Kidney (tissue), 14 donors: Measurements from ENCODE around the gene LRRC31. TPM values are rescaled to one million over a fixed set of nuclear protein-coding genes. Genes with fewer than 3 reads are reported as not detected.

Experiments used
- DNase-seq, 5 donors: peaks; one replicate each; pipeline ENCODE4 v3.0.0-alpha.2; 2013 to 2020
- FAIRE-seq: peaks from 2 replicates; lab custom pipeline; 2012; peaks lifted over from hg19 to GRCh38; lab: Jason Lieb, UNC
- H3K27ac ChIP-seq, 2 donors: one replicate each; pipeline ENCODE4 v1.7.0; 2013; ENCODE audit warnings: low read depth in 2 of 2, low read length in 2 of 2, inconsistent platforms in 1 of 2
- H3K27me3 ChIP-seq: one replicate; pipeline ENCODE4 v1.7.1; 2013; ENCODE audit warnings: low read length, inconsistent platforms; ENCODE audit not compliant: control insufficient read depth, insufficient read depth
- H3K36me3 ChIP-seq, 3 donors: one replicate each; pipeline versions ENCODE4 v1.7.0 to v1.7.1; 2013; ENCODE audit warnings: low read length in 3 of 3, control low read depth in 1 of 3, inconsistent platforms in 1 of 3; ENCODE audit not compliant: insufficient read depth in 3 of 3, control insufficient read depth in 2 of 3
- H3K4me1 ChIP-seq, 3 donors: one replicate each; pipeline versions ENCODE4 v1.7.0 to v1.7.1; 2013; ENCODE audit warnings: low read length in 3 of 3, inconsistent platforms in 1 of 3, low read depth in 1 of 3; ENCODE audit not compliant: control insufficient read depth in 2 of 3, insufficient read depth in 2 of 3
- H3K4me3 ChIP-seq, 3 donors: one replicate each; pipeline versions ENCODE4 v1.7.0 to v1.8.1; 2013; ENCODE audit warnings: low read length in 3 of 3, control low read depth in 1 of 3, inconsistent platforms in 1 of 3
- H3K9ac ChIP-seq, 3 donors: one replicate each; pipeline versions ENCODE4 v1.7.0 to v1.7.1; 2013; ENCODE audit warnings: low read length in 3 of 3, control low read depth in 1 of 3, inconsistent platforms in 1 of 3
- H3K9me3 ChIP-seq, 3 donors: one replicate each; pipeline versions ENCODE4 v1.7.0 to v1.7.1; 2013; ENCODE audit warnings: low read length in 3 of 3, control low read depth in 1 of 3, inconsistent platforms in 1 of 3; ENCODE audit not compliant: control insufficient read depth in 2 of 3, insufficient read depth in 1 of 3
- CTCF ChIP-seq: IDR thresholded peaks from 3 replicates; pipeline ENCODE4 v1.5.1; 2012; ENCODE audit warnings: mild to moderate bottlenecking, moderate library complexity, borderline replicate concordance; ENCODE audit not compliant: insufficient read depth; ENCODE audit errors: extremely low read depth
- intact Hi-C: fragments of 100-400 bp; cut with DNase I; formaldehyde crosslinking; loops from one replicate; pipeline ENCODE4 v1.11.1; 2022
- polyA plus RNA-seq: library from polyadenylated mRNA; stranded (reverse); fragments of 350-450 nt; fragmentation: Illumina TruSeq; extraction: RNeasy Lipid Tissue Mini Kit (QIAGEN cat#74804); gene quantifications from one replicate; pipeline ENCODE4 v1.2.3, GENCODE V29; 2014; ENCODE audit warnings: low read depth, low replicate concordance; ENCODE audit not compliant: insufficient read depth
- total RNA-seq: library from RNA; stranded (reverse); fragmentation: NEBNext Ultra II Directional; extraction: Animal tissue kit (Norgen Biotek cat#: 25700); gene quantifications from one replicate; pipeline ENCODE4 v1.2.1, GENCODE V29; 2021
- donor health status: control.
- donor health status: control.
- donor health status: control.
- donor health status: control.
- donor health status: control.
- donor health status: DM: yes; HTN: yes; CAD: no.
- donor health status: Normal renal cell carcinoma (clear cell type).

Gene LRRC31
- total and polyA plus RNA-seq, 2 donors from 2014 or later, result 0.76 TPM; not detected in 1

GRCh38 chr3:169813757-169814517 lies 55.8 kb downstream of the LRRC31 start:
- FAIRE-seq, result no peak
- intact Hi-C loops, result no loop called here
- H3K27ac ChIP-seq, result no peak overlapping the region
- peaks cover 0 to 7% (median 0%) of the 10 kb centered on the region in 3 donors for H3K9me3 ChIP-seq
- peak overlapping the region in 2 of 3 donors; percentile 76 to 77 for H3K4me3 ChIP-seq
- peak overlapping the region in 1 of 3 donors; percentile 75 for H3K9ac ChIP-seq
- TF ChIP-seq CTCF, result peak; percentile 13
- H3K36me3 ChIP-seq, result no peaks in the 10 kb centered on the region
- peaks cover 0 to 12% (median 5%) of the 10 kb centered on the region in 3 donors for H3K4me1 ChIP-seq
- no peaks in the 10 kb centered on the region for H3K27me3 ChIP-seq
- peak in 3 of 5 donors; percentile 22 to 41 (median 31) for DNase-seq

GRCh38 chr3:169813278-169813677 lies 56.5 kb downstream of the LRRC31 start:
- Histone ChIP-seq H3K9me3 (peaks cover 0 to 7% (median 0%) of the 10 kb centered on the region in 3 donors), H3K4me3 (peak overlapping the region; percentile 62 to 77 (median 76)), H3K27me3 (no peaks in the 10 kb centered on the region), H3K9ac (peak overlapping the region in 2 of 3 donors; percentile 22 to 75), H3K36me3 (no peaks in the 10 kb centered on the region), H3K4me1 (peaks cover 0 to 12% (median 5%) of the 10 kb centered on the region in 3 donors), H3K27ac (no peak overlapping the region)
- DNase-seq (no peak), FAIRE-seq (no peak)
- no peak for TF ChIP-seq CTCF
- intact Hi-C loops, result no loop called here

GRCh38 chr3:169812332-169813235 lies 57.2 kb downstream of the LRRC31 start, which contains the start of the genes LRRC34 and LRRIQ4:
Gene LRRC34, minus strand, starts transcription at chr3:169812904. Its CDS starts 356 bp downstream, at chr3:169812548.
Gene LRRIQ4, plus strand, starts transcription at chr3:169812870. Its CDS starts 9,052 bp downstream, at chr3:169821922.
- no peak for TF ChIP-seq CTCF
- Histone ChIP-seq H3K4me3 (peak within 1 kb of the TSS; percentile 70 to 77 (median 76)), H3K4me1 (peaks cover 0 to 12% (median 5%) of the 10 kb centered on the region in 3 donors), H3K36me3 (no peaks in the 10 kb centered on the region), H3K9me3 (peaks cover 0 to 7% (median 0%) of the 10 kb centered on the region in 3 donors), H3K27ac (peak within 1 kb of the TSS; percentile 27 to 56), H3K27me3 (no peaks in the 10 kb centered on the region), H3K9ac (peak within 1 kb of the TSS; percentile 53 to 75 (median 72))
- FAIRE-seq (no peak), DNase-seq (peak; percentile 83 to 92 (median 89))
- intact Hi-C loops, result no loop called here
